ENCODE measurements around the gene FAM83E.
"Not testable (repeated sequence)": the region's sequence is repeated elsewhere in the genome, so short reads cannot be mapped to it uniquely, and the experiment has no call there.

The FAM83E gene

GRCh38 chr19:48587387-48587786, 27.5 kb downstream of the FAM83E start:
- no peak overlapping the region for H3K4me3 ChIP-seq (ENCODE audit: low read length)
- DNase-seq (ENCODE audit: low read depth): no peak
- TF ChIP-seq CTCF (IDR thresholded peaks at IDR 0.05; ENCODE audit: insufficient read depth, low read depth, low read length, missing control alignments): no peak

- DNase-seq (ENCODE audit: low read depth): no peak
- H3K4me3 ChIP-seq (ENCODE audit: low read length): no peak overlapping the region
- no peak for TF ChIP-seq CTCF (IDR thresholded peaks at IDR 0.05; ENCODE audit: insufficient read depth, low read depth, low read length, missing control alignments)
These were observed 32.7 kb downstream of the FAM83E start for GRCh38 chr19:48582168-48582567.

GRCh38 chr19:48578891-48579290, 36.0 kb downstream of the FAM83E start:
- TF ChIP-seq CTCF (IDR thresholded peaks at IDR 0.05; ENCODE audit: insufficient read depth, low read depth, low read length, missing control alignments): no peak
- no peak for DNase-seq (ENCODE audit: low read depth)
- no peak overlapping the region for H3K4me3 ChIP-seq (ENCODE audit: low read length)

GRCh38 chr19:48577908-48578307, 37.0 kb downstream of the FAM83E start:
- H3K4me3 ChIP-seq (ENCODE audit: low read length); DNase-seq (ENCODE audit: low read depth): not testable (repeated sequence)

- no peak for TF ChIP-seq CTCF (IDR thresholded peaks at IDR 0.05; ENCODE audit: insufficient read depth, low read depth, low read length, missing control alignments)
- DNase-seq (ENCODE audit: low read depth): no peak
These were observed 38.8 kb downstream of the FAM83E start for GRCh38 chr19:48575931-48576622.

GRCh38 chr19:48573163-48573505, 41.7 kb downstream of the FAM83E start:
- no peak for DNase-seq (ENCODE audit: low read depth)
- TF ChIP-seq CTCF (IDR thresholded peaks at IDR 0.05; ENCODE audit: insufficient read depth, low read depth, low read length, missing control alignments): no peak
- no peak overlapping the region for H3K4me3 ChIP-seq (ENCODE audit: low read length)

More at GRCh38 chr19:48575931-48576622, 38.8 kb downstream of the FAM83E start:
- H3K4me3 ChIP-seq (ENCODE audit: low read length): no peak overlapping the region

GRCh38 chr19:48571378-48572162, 43.3 kb downstream of the FAM83E start:
- no peak for DNase-seq (ENCODE audit: low read depth)
- no peak overlapping the region for H3K4me3 ChIP-seq (ENCODE audit: low read length)
- TF ChIP-seq CTCF (IDR thresholded peaks at IDR 0.05; ENCODE audit: insufficient read depth, low read depth, low read length, missing control alignments): no peak
